Erythroblast (primary cell): ENCODE data around the gene VPS39.
A peak's percentile ranks its signal among the peaks of the same experiment; 100 is the strongest.

Source experiments
- DNase-seq, 2 experiments: peaks; one replicate each; lab custom pipeline; 2025; lab: John Stamatoyannopoulos, UW
- GATA1 ChIP-seq: IDR thresholded peaks from 2 replicates; pipeline ENCODE4 v1.6.1; 2011; ENCODE audit warnings: low read depth, mild to moderate bottlenecking, control low read depth, low read length, moderate library complexity
- POLR2A ChIP-seq: IDR thresholded peaks from 2 replicates; pipeline ENCODE4 v1.6.1; 2011; ENCODE audit warnings: mild to moderate bottlenecking, low read length

The VPS39 gene

DNA sequence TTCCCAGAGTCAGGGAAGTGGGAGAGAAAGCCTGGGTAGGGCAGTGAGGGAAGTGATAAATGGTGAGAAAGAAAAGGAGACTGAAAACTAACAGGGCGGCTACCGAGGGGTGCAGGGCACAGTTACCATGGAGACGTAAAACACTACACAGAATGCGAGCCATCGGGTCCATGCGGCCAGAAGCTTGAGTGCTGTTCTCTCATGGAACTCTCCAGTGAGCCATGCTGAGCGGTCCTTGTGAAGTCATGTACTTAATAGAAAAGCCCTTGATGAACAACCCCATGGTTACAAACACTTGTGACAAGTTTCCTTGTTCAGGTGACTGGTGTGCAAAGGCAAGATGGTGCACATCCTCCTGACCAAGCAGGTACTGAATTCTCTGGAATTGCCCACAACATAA lies 48.0 kb downstream of the VPS39 start:
- TF ChIP-seq GATA1, result no peak
- TF ChIP-seq POLR2A, result no peak
- DNase-seq, result no peak

DNA sequence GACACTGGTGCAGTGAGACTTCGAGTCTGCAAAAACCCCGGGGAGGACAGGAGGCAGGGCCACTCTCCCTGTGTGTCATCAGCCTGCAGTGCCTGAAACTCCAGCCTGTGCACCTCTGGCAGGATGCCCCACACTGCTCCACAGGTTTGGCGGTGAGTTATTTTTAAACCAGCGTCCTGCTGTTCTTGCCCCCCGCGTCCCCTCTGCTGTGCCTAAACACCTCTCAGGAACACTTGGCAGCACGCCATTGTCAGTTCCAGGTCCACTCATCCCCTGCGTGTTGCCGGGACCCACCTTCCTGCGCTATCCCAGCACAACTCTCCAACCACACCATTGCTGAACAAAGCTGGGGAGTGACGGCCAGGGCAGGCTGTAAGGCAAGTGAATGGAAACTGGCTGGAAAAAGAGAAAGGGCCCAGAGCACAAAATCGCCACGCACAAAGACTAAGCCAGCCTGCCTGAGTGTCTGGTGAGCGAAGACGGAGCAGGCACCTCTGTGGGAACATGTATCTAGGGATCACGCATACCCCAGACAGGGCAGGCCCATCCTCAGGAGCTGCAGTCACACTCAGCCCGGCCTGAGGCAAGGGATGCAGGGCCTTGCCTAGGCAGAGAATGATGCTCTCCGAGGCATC lies 48.6 kb downstream of the VPS39 start:
- no peak for DNase-seq
- no peak for TF ChIP-seq POLR2A
- no peak for TF ChIP-seq GATA1

DNA sequence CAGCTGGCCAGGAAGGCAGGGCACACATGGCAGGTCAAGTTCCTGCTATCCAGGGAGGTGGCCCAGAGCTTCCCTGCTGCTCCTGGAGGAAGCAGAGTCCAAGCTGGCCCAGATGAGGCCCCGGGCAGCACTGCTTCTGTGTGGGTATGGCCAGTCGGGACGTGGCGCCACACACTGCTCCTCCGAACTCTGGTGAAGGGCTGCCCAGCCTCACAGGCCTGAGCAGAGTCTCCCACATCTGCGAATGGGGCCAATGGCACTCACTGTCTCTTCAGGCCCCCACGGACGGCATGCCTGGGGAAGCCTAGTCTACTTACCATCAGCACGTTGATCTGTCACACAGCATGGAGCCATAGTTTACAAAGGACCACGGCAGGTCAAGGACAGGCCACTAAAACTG lies 49.2 kb downstream of the VPS39 start:
- TF ChIP-seq POLR2A, result no peak
- TF ChIP-seq GATA1, result no peak
- no peak for DNase-seq

DNA sequence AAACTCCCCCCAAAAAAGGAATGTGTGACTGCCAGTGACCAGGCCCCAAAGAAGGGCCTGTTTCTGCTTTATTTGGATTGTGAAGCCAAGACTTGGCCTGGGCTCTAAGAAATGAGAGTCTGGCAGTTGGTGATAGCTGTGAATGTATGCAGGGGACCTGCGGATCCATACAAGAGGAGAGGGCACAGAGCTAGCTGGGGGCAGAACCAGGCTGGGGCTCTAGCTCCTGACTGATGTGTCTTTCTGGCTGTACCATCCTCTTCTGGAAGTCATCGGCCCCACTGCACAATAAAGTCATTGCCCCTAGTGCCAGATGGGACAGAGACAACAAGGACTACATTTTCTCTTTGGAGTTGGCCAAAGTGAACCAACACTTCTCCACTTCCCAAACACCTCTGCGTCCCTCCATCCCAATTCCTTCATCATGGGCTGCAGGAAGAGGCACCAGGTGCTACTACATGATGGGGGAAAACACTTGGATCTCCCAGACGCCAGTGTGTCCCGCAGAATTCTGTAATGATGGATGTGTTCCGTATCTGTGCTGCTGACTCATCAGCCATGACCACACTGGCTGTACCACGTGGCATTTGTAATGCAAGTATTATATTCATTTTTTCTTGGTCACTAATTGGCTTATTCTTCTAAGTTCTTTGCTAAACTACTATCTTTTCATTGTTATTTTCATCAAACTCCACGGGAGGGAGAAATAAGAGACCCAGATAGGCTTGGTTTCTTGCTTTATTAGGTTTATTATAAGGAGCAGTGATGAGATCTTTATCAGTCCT lies 49.9 kb downstream of the VPS39 start:
- no peak for DNase-seq
- TF ChIP-seq GATA1 (no peak), POLR2A (peak; percentile 13)

DNA sequence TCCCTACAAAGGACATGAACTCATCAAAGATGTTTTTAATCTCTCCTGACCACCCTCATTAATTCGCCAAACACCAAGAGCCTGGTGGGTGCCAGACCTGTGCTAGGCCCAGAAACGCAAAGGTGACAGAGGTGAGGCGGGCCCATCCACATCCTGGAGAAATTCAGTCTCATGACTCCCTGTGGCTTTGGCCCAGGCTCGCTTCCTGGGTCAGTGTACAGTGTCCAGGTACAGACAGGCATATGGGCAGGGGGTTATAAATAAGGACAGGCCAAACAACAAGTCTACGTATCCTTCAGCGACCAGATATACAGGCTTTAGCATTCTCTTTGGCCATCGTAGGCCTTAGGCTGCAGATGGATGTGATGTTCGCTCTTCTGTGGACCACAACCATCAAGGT lies 50.7 kb downstream of the VPS39 start:
- DNase-seq, result no peak
- TF ChIP-seq POLR2A (no peak), GATA1 (no peak)

DNA sequence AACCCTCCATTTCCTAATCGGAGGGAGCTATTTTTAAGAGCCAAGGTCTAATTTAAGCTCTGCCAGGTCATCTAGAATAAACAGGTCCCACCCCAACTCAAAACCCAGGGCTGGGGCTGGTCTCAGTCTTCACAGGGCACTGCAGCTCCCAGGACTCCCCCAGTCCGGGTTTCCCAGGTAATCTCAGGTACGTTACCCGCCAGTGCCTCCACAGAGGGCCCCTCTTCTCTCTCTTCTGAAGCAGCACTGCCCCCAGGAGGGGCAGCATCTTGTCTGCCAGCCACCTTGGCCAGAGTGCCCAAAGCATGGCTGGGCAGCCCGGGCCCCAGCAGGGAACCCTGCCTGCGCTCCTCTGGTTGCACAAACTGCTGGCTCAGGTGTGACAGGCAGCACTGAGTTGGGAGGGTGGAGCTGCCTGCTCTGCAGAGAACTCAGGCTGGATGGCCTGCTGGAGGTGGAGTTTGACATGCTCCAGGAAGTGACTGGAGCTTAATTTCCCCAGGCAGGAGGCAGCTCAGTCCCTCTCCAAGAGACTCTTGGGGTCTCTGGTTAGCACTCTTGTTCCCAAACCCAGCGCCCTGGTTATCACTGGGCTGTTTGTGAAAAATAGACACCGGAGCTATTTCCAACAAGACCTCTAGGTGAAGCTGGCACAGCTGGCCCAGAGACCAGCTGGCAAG lies 51.7 kb downstream of the VPS39 start, which contains the start of gene PLA2G4F:
Gene PLA2G4F, minus strand, starts transcription at position 394 of the 680 bp plus-strand sequence. Its CDS starts 87 bp downstream, at position 307.
- TF ChIP-seq GATA1 (no peak), POLR2A (no peak)
- no peak for DNase-seq

DNA sequence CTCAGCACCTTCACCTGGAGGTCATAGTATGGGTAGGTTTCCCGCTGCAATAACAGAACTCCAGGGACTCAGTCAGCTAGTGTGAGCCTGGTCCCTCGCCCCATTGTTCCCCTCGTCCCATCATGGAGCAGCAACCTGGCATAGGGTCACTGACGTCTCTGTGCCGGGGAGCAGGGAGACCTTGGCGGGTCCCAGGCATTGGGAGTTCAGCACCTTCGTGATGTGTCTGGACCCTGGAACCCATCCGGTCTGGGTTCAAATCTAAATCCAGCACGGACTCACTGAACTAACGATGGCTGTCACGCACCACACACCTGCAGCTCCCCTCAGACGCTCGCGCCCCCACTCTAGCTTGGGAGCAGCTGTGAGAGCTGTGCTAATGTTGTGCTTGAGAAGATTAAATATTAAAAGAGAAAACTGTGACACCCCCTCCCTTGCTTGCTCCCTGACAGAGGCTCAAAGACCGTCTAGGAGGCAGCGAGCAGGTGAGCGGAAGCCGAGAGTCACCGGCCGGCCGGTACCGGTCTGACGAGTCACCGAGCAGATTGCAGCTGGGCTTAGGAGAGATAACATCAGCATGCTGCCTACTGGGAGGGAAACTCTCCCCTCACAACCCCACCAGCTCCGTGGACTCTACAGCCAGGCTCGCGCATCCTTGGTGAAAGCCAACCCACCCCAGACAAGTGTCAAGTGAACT lies 52.4 kb downstream of the VPS39 start:
- DNase-seq, result no peak
- TF ChIP-seq POLR2A (no peak), GATA1 (no peak)

DNA sequence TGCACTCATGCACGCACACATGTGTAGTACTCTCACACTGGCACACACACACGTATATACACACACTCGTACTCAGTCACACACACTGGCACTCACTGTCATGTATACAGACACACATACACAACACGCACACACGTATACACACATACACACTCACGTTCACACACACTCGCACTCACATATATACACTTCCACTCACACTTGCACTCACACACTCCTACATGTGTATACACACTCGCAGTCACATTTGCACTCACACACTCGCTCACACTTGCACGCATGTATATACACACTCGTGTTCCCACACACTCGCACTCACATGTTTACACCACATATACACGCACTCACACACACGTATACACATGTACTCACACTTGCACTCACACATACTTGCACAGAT lies 53.1 kb downstream of the VPS39 start:
- TF ChIP-seq POLR2A, result no peak
- no peak for DNase-seq

DNA sequence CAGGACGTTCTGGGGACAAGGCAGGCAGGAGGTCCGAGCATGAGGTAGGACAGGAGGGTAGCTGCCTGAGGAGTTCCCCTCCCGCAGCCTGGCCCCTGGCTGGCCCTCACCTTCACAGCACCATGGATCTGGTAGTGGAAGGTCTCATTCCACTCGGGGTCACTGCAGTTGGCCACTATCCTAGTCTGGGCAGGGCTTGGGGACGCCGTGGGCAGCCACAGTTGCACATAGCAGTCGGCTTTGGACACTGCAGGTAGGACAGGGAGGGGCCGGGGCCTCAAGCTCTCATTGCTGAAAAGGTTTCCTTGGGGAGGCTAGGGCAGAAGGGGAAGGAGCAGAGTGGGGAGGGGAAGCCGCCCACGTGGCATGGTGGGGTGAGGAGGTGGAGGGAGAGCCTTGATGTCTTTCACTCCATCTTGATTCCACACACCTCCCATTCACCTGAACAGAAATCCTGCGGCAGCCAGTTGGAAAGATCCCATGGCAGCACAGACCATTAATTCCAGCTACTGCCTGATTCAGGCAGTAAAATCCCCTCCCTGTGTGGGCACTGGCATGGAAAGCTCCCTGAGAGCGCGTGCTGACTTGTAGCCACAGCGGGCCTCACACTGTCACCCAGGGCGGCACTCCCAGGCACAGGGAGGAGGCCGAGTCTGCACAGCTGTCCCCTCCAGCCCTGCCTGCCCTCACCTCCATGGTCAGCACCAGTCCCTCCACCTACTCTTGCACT lies 53.7 kb downstream of the VPS39 start:
- DNase-seq, result no peak
- no peak for TF ChIP-seq POLR2A

DNA sequence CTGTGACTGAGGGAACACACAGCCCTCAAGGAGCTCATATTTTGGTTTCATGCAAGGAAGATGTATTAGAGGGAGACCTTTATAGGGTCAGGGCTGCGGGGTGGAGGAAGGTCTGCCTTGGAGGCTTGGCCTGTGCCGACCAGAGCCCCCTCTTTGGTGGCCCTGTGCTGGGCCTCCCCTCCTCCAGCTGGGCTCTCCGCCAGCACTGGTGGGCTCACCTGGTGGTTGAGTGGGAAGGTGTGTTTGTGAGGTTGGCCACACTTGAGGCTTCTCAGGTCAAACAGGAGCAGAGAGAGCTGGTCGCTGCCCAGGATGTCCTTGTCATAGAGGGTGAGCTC lies 54.3 kb downstream of the VPS39 start:
- TF ChIP-seq GATA1, result no peak
- TF ChIP-seq POLR2A, result no peak
- no peak for DNase-seq

DNA sequence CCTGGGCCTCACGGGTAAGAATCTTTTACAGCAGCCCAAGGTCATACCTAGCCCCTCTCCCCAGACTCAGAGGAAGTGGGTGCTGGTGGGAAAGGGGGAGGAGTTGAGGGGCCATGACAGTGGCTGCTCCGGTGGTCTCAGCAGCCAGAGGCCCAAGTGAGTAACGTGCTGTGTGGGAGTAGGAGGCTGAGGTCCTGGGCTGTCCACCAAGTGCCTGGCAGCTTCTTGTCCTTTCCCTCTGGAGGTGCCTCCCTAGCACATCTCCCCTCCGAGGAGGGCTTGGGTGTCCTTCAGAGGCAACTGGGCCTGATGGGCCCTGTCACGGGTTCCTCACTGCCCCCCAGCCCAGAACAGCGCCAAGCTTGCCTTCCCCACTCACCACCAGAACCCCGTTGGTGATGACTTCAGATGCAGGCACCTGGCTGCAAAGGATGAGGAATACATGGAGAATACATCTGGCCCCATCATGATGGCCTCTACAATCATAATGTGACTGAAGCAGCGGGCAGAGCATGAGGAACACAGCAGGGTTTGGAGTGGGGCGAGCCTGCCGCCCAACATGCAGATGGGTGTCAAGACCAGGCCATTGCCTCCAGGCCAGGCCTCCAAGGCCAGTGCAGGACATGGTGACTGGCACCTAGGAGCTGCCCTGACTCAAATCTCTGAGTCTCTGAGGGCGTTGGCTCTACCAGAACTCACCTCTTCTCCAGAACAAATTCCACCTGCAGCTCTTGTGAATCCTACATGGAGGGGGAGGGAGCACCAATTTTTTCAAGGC lies 55.0 kb downstream of the VPS39 start:
- no peak for TF ChIP-seq GATA1
- TF ChIP-seq POLR2A, result no peak
- no peak for DNase-seq

DNA sequence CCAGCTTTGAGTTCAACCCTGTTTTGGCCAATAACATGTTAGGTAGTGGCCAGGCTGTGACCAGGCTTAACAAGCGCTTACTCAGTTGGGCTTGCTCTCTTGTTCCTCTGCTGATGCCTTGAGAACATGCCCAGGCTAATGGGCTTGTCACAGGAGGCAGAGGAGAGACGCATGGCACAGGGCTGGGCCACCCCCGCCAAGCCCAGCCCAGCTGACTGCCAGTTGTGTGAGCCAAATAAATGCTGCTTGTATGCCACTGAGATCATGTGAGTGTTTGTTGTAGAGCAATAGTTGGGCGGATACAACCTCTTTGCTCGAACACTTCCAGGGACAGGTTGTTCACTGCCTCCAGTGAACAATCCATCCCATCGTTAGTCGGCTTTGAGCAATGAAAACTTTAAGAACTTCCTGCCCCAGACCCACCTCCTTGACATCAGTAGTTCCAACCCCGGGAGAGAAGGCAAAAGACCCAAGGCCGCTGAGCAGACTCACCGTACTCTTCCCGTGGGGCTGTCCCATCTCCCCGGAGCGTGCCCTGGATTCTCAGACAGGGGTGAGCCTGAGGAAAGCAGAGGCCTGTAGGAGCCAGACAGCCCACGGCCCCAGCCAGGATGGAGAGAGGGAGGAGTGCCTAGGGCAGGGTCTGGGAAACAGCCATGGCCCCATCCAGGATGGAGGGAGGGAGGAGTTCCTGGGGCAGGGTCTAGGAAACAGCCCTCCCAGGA lies 55.7 kb downstream of the VPS39 start:
- DNase-seq, result no peak

More for the DNA sequence above, 55.7 kb downstream of the VPS39 start:
- TF ChIP-seq POLR2A (no peak), GATA1 (no peak)
